Nephron progenitor cell (in vitro differentiated cells): ENCODE results near the gene BCAR3.
A peak's percentile ranks its signal among the peaks of the same experiment; 100 is the strongest.

Experiments used
- DNase-seq: peaks from one replicate; pipeline ENCODE4 v3.0.0; 2021
- H3K27ac Mint-ChIP-seq: 2 replicates; pipeline ENCODE4 v1.8.0; 2021; ENCODE audit warnings: mild to moderate bottlenecking, moderate library complexity, mixed read lengths
- H3K27me3 Mint-ChIP-seq: 2 replicates; pipeline ENCODE4 v1.8.0; 2021; ENCODE audit warnings: mild to moderate bottlenecking, low read depth, mixed read lengths; ENCODE audit not compliant: poor library complexity
- H3K36me3 Mint-ChIP-seq: 2 replicates; pipeline ENCODE4 v1.8.0; 2021; ENCODE audit warnings: low read depth, mixed read lengths
- H3K4me1 Mint-ChIP-seq: 2 replicates; pipeline ENCODE4 v1.8.0; 2021; ENCODE audit warnings: mixed read lengths
- H3K4me3 Mint-ChIP-seq: 2 replicates; pipeline ENCODE4 v1.8.0; 2021; ENCODE audit warnings: mild to moderate bottlenecking, moderate library complexity, mixed read lengths
- H3K9me3 Mint-ChIP-seq: 2 replicates; pipeline ENCODE4 v1.8.0; 2021; ENCODE audit warnings: mild to moderate bottlenecking, moderate library complexity, mixed read lengths
- CTCF ChIP-seq: fragments of 200-600 bp; sonication (generic); IDR thresholded peaks from 2 replicates; pipeline ENCODE4 v1.5.0; 2021; ENCODE audit warnings: antibody characterized with exemption

BCAR3 gene

GRCh38 chr1:93541045-93541444 lies 140.6 kb downstream of the BCAR3 start:
- no peak overlapping the region for H3K27ac Mint-ChIP-seq
- no peak for DNase-seq
- TF ChIP-seq CTCF, result no peak
- no peaks in the 10 kb centered on the region for H3K9me3 Mint-ChIP-seq
- no peaks in the 10 kb centered on the region for H3K4me1 Mint-ChIP-seq
- peaks cover 18% of the 10 kb centered on the region for H3K36me3 Mint-ChIP-seq
- no peaks in the 10 kb centered on the region for H3K27me3 Mint-ChIP-seq
- no peak overlapping the region for H3K4me3 Mint-ChIP-seq

GRCh38 chr1:93537924-93538323 lies 143.7 kb downstream of the BCAR3 start:
- Mint-ChIP-seq H3K27ac (peak overlapping the region; percentile 37), H3K4me1 (no peaks in the 10 kb centered on the region), H3K9me3 (no peaks in the 10 kb centered on the region), H3K4me3 (no peak overlapping the region), H3K27me3 (no peaks in the 10 kb centered on the region), H3K36me3 (peaks cover 31% of the 10 kb centered on the region)
- DNase-seq, result no peak
- TF ChIP-seq CTCF, result no peak

GRCh38 chr1:93537396-93537795 lies 144.2 kb downstream of the BCAR3 start:
- H3K9me3 Mint-ChIP-seq, result no peaks in the 10 kb centered on the region
- H3K4me3 Mint-ChIP-seq, result no peak overlapping the region
- H3K4me1 Mint-ChIP-seq, result no peaks in the 10 kb centered on the region
- no peak for TF ChIP-seq CTCF
- H3K27me3 Mint-ChIP-seq, result no peaks in the 10 kb centered on the region
- no peak for DNase-seq
- H3K27ac Mint-ChIP-seq, result no peak overlapping the region
- peaks cover 36% of the 10 kb centered on the region for H3K36me3 Mint-ChIP-seq

- DNase-seq, result no peak
- Mint-ChIP-seq H3K4me3 (no peak overlapping the region), H3K36me3 (peaks cover 61% of the 10 kb centered on the region), H3K4me1 (no peaks in the 10 kb centered on the region), H3K27ac (peak overlapping the region; percentile 11), H3K9me3 (no peaks in the 10 kb centered on the region), H3K27me3 (no peaks in the 10 kb centered on the region)
- TF ChIP-seq CTCF, result no peak
Observed at GRCh38 chr1:93533677-93534076, 148.0 kb downstream of the BCAR3 start.

GRCh38 chr1:93532780-93533378 lies 148.8 kb downstream of the BCAR3 start:
- TF ChIP-seq CTCF, result no peak
- no peaks in the 10 kb centered on the region for H3K9me3 Mint-ChIP-seq
- H3K4me3 Mint-ChIP-seq, result no peak overlapping the region
- no peaks in the 10 kb centered on the region for H3K27me3 Mint-ChIP-seq
- H3K4me1 Mint-ChIP-seq, result no peaks in the 10 kb centered on the region
- H3K36me3 Mint-ChIP-seq, result peaks cover 69% of the 10 kb centered on the region
- no peak for DNase-seq
- H3K27ac Mint-ChIP-seq, result no peak overlapping the region

- Mint-ChIP-seq H3K27ac (peak overlapping the region; percentile 89), H3K4me1 (no peaks in the 10 kb centered on the region), H3K9me3 (no peaks in the 10 kb centered on the region), H3K36me3 (peaks cover 78% of the 10 kb centered on the region), H3K4me3 (no peak overlapping the region), H3K27me3 (no peaks in the 10 kb centered on the region)
- DNase-seq, result no peak
- TF ChIP-seq CTCF, result no peak
Observed at GRCh38 chr1:93531193-93531592, 150.4 kb downstream of the BCAR3 start.
